ENCODE measurements around the gene NDUFA12. TPM values are rescaled to one million over a fixed set of nuclear protein-coding genes. Genes with fewer than 3 reads are reported as not detected.

NDUFA12 gene
- total RNA-seq, 1 experiment from 2014 or later: 157 TPM

- H3K36me3 ChIP-seq (ENCODE audit: insufficient read depth, low read length, poor library complexity, severe bottlenecking): no peaks in the 10 kb centered on the region
- H3K27me3 ChIP-seq (replicated peaks; ENCODE audit: insufficient read depth, low read depth, low read length, poor library complexity): no peaks in the 10 kb centered on the region
- ChIA-PET POLR2A (ENCODE audit: low non-redundant PET) (no interaction called here), CTCF (no interaction called here)
- no peaks in the 10 kb centered on the region for H3K9me3 ChIP-seq (ENCODE audit: low read depth, low read length, poor library complexity, severe bottlenecking)
- no TSS peak for BruUV-seq (replicated peaks)
- peak; percentile 49 for DNase-seq (ENCODE audit: low spot score)
- H3K4me3 ChIP-seq (ENCODE audit: low read depth, low read length, poor library complexity, severe bottlenecking): no peak overlapping the region
- H3K4me1 ChIP-seq (ENCODE audit: insufficient read depth, low read length, poor library complexity, severe bottlenecking): no peaks in the 10 kb centered on the region
- H3K27ac ChIP-seq (ENCODE audit: low read depth, low read length, poor library complexity, severe bottlenecking): no peak overlapping the region
- intact Hi-C loops (cut with micrococcal nuclease; ENCODE audit: unreplicated experiment): no loop called here
- no peak for TF ChIP-seq EZH2 (IDR thresholded peaks at IDR 0.05; ENCODE audit: borderline replicate concordance, low read depth, low read length, poor library complexity, severe bottlenecking)
- no peak for TF ChIP-seq CTCF (conservative IDR thresholded peaks at IDR 0.05; ENCODE audit: low read depth, low read length)
Observed at GRCh38 chr12:94941440-94941862, 62.0 kb downstream of the NDUFA12 start.

GRCh38 chr12:94940771-94941170, 62.7 kb downstream of the NDUFA12 start:
- POLR2A ChIA-PET (ENCODE audit: low non-redundant PET): no interaction called here
- Histone ChIP-seq H3K36me3 (ENCODE audit: insufficient read depth, low read length, poor library complexity, severe bottlenecking) (no peaks in the 10 kb centered on the region), H3K4me3 (ENCODE audit: low read depth, low read length, poor library complexity, severe bottlenecking) (no peak overlapping the region), H3K9me3 (ENCODE audit: low read depth, low read length, poor library complexity, severe bottlenecking) (no peaks in the 10 kb centered on the region), H3K27ac (ENCODE audit: low read depth, low read length, poor library complexity, severe bottlenecking) (no peak overlapping the region), H3K27me3 (replicated peaks; ENCODE audit: insufficient read depth, low read depth, low read length, poor library complexity) (no peaks in the 10 kb centered on the region), H3K4me1 (ENCODE audit: insufficient read depth, low read length, poor library complexity, severe bottlenecking) (no peaks in the 10 kb centered on the region)
- intact Hi-C loops (cut with micrococcal nuclease; ENCODE audit: unreplicated experiment): no loop called here
- no TSS peak for BruUV-seq (replicated peaks)
- CTCF ChIA-PET: no interaction called here
- TF ChIP-seq CTCF (conservative IDR thresholded peaks at IDR 0.05; ENCODE audit: low read depth, low read length): no peak
- no peak for TF ChIP-seq EZH2 (IDR thresholded peaks at IDR 0.05; ENCODE audit: borderline replicate concordance, low read depth, low read length, poor library complexity, severe bottlenecking)
- DNase-seq (ENCODE audit: low spot score): no peak

GRCh38 chr12:94938583-94938982, 64.9 kb downstream of the NDUFA12 start:
- Histone ChIP-seq H3K4me1 (ENCODE audit: insufficient read depth, low read length, poor library complexity, severe bottlenecking) (no peaks in the 10 kb centered on the region), H3K36me3 (ENCODE audit: insufficient read depth, low read length, poor library complexity, severe bottlenecking) (no peaks in the 10 kb centered on the region), H3K9me3 (ENCODE audit: low read depth, low read length, poor library complexity, severe bottlenecking) (no peaks in the 10 kb centered on the region), H3K27ac (ENCODE audit: low read depth, low read length, poor library complexity, severe bottlenecking) (no peak overlapping the region), H3K4me3 (ENCODE audit: low read depth, low read length, poor library complexity, severe bottlenecking) (no peak overlapping the region), H3K27me3 (replicated peaks; ENCODE audit: insufficient read depth, low read depth, low read length, poor library complexity) (no peaks in the 10 kb centered on the region)
- no peak for DNase-seq (ENCODE audit: low spot score)
- BruUV-seq (replicated peaks): no TSS peak
- TF ChIP-seq CTCF (conservative IDR thresholded peaks at IDR 0.05; ENCODE audit: low read depth, low read length) (no peak), EZH2 (IDR thresholded peaks at IDR 0.05; ENCODE audit: borderline replicate concordance, low read depth, low read length, poor library complexity, severe bottlenecking) (no peak)
- POLR2A ChIA-PET (ENCODE audit: low non-redundant PET): no interaction called here
- CTCF ChIA-PET: no interaction called here
- intact Hi-C loops (cut with micrococcal nuclease; ENCODE audit: unreplicated experiment): no loop called here

Measured in A673 (cell line).